Adrenal gland (tissue), 5 donors: ENCODE measurements around the gene ANO7.

ENCODE experiments used
- CTCF ChIP-seq, 6 experiments: fragments of 450-650 bp in 4 of 6; fragments of 200-600 bp in 2 of 6; sonication (generic) in 1 of 6; IDR thresholded peaks; 1 replicate in 5 of 6; 2 replicates in 1 of 6; pipeline versions ENCODE4 v1.5.1 to v1.8.0; 2016 to 2021; ENCODE audit warnings: antibody characterized with exemption in 6 of 6, mild to moderate bottlenecking in 2 of 6, moderate library complexity in 1 of 6
- POLR2A ChIP-seq, 2 donors: fragments of 450-650 bp; IDR thresholded peaks; one replicate each; pipeline ENCODE4 v1.6.1; 2017; ENCODE audit warnings: antibody characterized with exemption in 2 of 2, mild to moderate bottlenecking in 2 of 2, moderate library complexity in 1 of 2
- donor health status: DM: no; HTN: no; CAD: no.

GRCh38 chr2:241255542-241256167 is 67.2 kb downstream of the ANO7 start:
- TF ChIP-seq CTCF (IDR thresholded peaks at IDR 0.05) = no peak
- TF ChIP-seq POLR2A (IDR thresholded peaks at IDR 0.05) = no peak
